HepG2 (cell line): ENCODE results near the gene ZNF586. TPM values are rescaled to one million over a fixed set of nuclear protein-coding genes. Genes with fewer than 3 reads are reported as not detected.

Experiments
- ATAC-seq: fragments of 200-7000 bp; cut with Tn5 transposase; 3 replicates; pipeline ENCODE4 v1.9.1; 2020; ENCODE audit warnings: mild to moderate bottlenecking, moderate library complexity
- BruUV-seq: library from RNA; stranded (reverse); fragments of 400-500 nt; replicated peaks from 2 replicates; lab custom pipeline; 2021; lab: Mats Ljungman, UMichigan
- CTCF ChIA-PET: fragments of 300-600 bp; formaldehyde crosslinking; extraction: SDS; loops from one replicate; lab custom pipeline; 2021; ENCODE audit warnings: low total read pairs, inconsistent platforms, low intra/inter-chr PET ratio; lab: Yijun Ruan, JAX
- POLR2A ChIA-PET: fragments of 350-600 bp; sonication (Branson Sonifier 250); formaldehyde crosslinking; loops from one replicate; lab custom pipeline; 2020; ENCODE audit warnings: antibody characterized with exemption, inconsistent platforms; lab: Yijun Ruan, JAX
- DNase-seq: peaks from one replicate; pipeline ENCODE4 v3.0.0-alpha.2; 2015; ENCODE audit warnings: low spot score
- FAIRE-seq: peaks from 3 replicates; lab custom pipeline; 2011; peaks lifted over from hg19 to GRCh38; lab: Jason Lieb, UNC
- H2AFZ ChIP-seq: one replicate; pipeline ENCODE4 v1.6.1; 2011; ENCODE audit warnings: low read length, inconsistent platforms
- H3K27ac ChIP-seq: fragments of 300-600 bp; 3 replicates; pipeline ENCODE4 v1.8.0; 2011; ENCODE audit warnings: mixed run types, mild to moderate bottlenecking, mixed read lengths, low read length, inconsistent platforms; ENCODE audit not compliant: insufficient read depth; ENCODE audit errors: extremely low read length
- H3K27me3 ChIP-seq, 2 experiments: fragments of 200-600 bp in 1 of 2; 2 replicates in 1 of 2; 3 replicates in 1 of 2; pipeline versions ENCODE4 v1.6.0 to v1.8.0; 2011; ENCODE audit warnings: low read length in 2 of 2, mild to moderate bottlenecking in 2 of 2, moderate library complexity in 2 of 2, inconsistent platforms in 1 of 2; ENCODE audit not compliant: insufficient read depth in 2 of 2, control insufficient read depth in 1 of 2
- H3K36me3 ChIP-seq, 2 experiments: fragments of 200-600 bp in 1 of 2; replicated peaks in 1 of 2; 2 replicates in 1 of 2; 3 replicates in 1 of 2; pipeline versions ENCODE4 v1.5.1 to v1.8.0; 2011; ENCODE audit warnings: low read length in 2 of 2, inconsistent platforms in 1 of 2; ENCODE audit not compliant: insufficient read depth in 2 of 2, control insufficient read depth in 1 of 2
- H3K4me1 ChIP-seq: 2 replicates; pipeline ENCODE4 v1.5.1; 2012; ENCODE audit warnings: low read length, inconsistent platforms; ENCODE audit not compliant: insufficient read depth
- H3K4me2 ChIP-seq: 2 replicates; pipeline ENCODE4 v1.6.0; 2011; ENCODE audit warnings: low read depth, low read length, inconsistent platforms
- H3K4me3 ChIP-seq, 3 experiments: fragments of 200-600 bp in 1 of 3; sonication (generic), shearing (Covaris generic) in 1 of 3; replicated peaks in 1 of 3; 2 replicates each; pipeline ENCODE4 v1.5.1; 2011 to 2016; ENCODE audit warnings: low read length in 3 of 3, inconsistent platforms in 2 of 3, low read depth in 2 of 3, mild to moderate bottlenecking in 2 of 3, control low read depth in 1 of 3, mixed read lengths in 1 of 3; ENCODE audit not compliant: insufficient read depth in 1 of 3
- H3K79me2 ChIP-seq: one replicate; pipeline ENCODE4 v1.6.1; 2011; ENCODE audit warnings: low read length, inconsistent platforms; ENCODE audit not compliant: insufficient read depth
- H3K9ac ChIP-seq: 2 replicates; pipeline ENCODE4 v1.6.0; 2011; ENCODE audit warnings: mild to moderate bottlenecking, low read depth, low read length, inconsistent platforms; ENCODE audit not compliant: insufficient read depth
- H3K9me3 ChIP-seq: 2 replicates; pipeline ENCODE4 v1.5.1; 2012; ENCODE audit warnings: mild to moderate bottlenecking, low read length
- H4K20me1 ChIP-seq: 2 replicates; pipeline ENCODE4 v1.6.0; 2011; ENCODE audit warnings: inconsistent platforms, mild to moderate bottlenecking, low read length, moderate library complexity; ENCODE audit not compliant: insufficient read depth
- ARHGAP35 ChIP-seq: sonication (generic); formaldehyde crosslinking; IDR thresholded peaks from 2 replicates; pipeline ENCODE4 v1.9.0; 2022; ENCODE audit warnings: mild to moderate bottlenecking, inconsistent platforms, moderate library complexity, missing genetic modification reagents, borderline replicate concordance
- BCL6 ChIP-seq: IDR thresholded peaks from 2 replicates; pipeline ENCODE4 v1.6.1; 2016; ENCODE audit warnings: missing genetic modification reagents, missing compliant biosample characterization
- CHD4 ChIP-seq: fragments of 200-600 bp; sonication (generic); IDR thresholded peaks from 2 replicates; pipeline ENCODE4 v1.7.0; 2017; ENCODE audit warnings: mild to moderate bottlenecking, low read length, borderline replicate concordance
- REL ChIP-seq: sonication (generic); formaldehyde crosslinking; conservative IDR thresholded peaks from 2 replicates; pipeline ENCODE4 v1.8.0; 2022; ENCODE audit warnings: mild to moderate bottlenecking, missing genetic modification reagents, moderate library complexity
- SYNCRIP ChIP-seq: fragments of 200-400 bp; formaldehyde crosslinking; IDR thresholded peaks from 2 replicates; pipeline ENCODE4 v1.6.1; 2018; ENCODE audit warnings: mild to moderate bottlenecking, low read depth, low read length; ENCODE audit not compliant: insufficient read depth
- ZNF253 ChIP-seq: sonication (generic); formaldehyde crosslinking; IDR thresholded peaks from 2 replicates; pipeline ENCODE4 v1.8.0; 2022; ENCODE audit warnings: mild to moderate bottlenecking, missing genetic modification reagents, borderline replicate concordance
- ZSCAN31 ChIP-seq: sonication (generic); formaldehyde crosslinking; IDR thresholded peaks from 2 replicates; pipeline ENCODE4 v1.5.0; 2020; ENCODE audit warnings: low read depth, mild to moderate bottlenecking, missing genetic modification reagents
- WGBS: methylation state at CpG from one replicate; pipeline ENCODE4 v1.1.6; 2017; ENCODE audit warnings: low lambda C conversion rate; 5-methylcytosine and 5-hydroxymethylcytosine counted together
- in situ Hi-C: cut with HindIII; loops from 2 replicates; pipeline ENCODE4 v1.10.0; 2017; ENCODE audit warnings: low pct_unique_long_range_greater_than_20kb; ENCODE audit not compliant: extremely low pct_ligation_motif_present
- intact Hi-C: fragments of 100-400 bp; cut with micrococcal nuclease; formaldehyde crosslinking; loops from one replicate; pipeline ENCODE4 v1.10.0; 2022; ENCODE audit not compliant: unreplicated experiment
- polyA plus RNA-seq, 8 experiments: library from polyadenylated mRNA; depleted of rRNA in 3 of 8; stranded (reverse) in 7 of 8; unstranded in 1 of 8; fragments of >200 nt; fragmentation: Illumina TruSeq in 4 of 8; extraction: Trizol in 4 of 8; gene quantifications; 2 replicates each; pipeline versions ENCODE4 v1.2.1 to v1.2.3, GENCODE V29; 2011 to 2016; ENCODE audit warnings: low read depth in 4 of 8, missing spikeins in 1 of 8, mixed read lengths in 1 of 8; ENCODE audit not compliant: insufficient read depth in 1 of 8
- total RNA-seq, 5 experiments: library from RNA; depleted of rRNA; stranded (reverse); fragments of >200 nt; fragmentation: Illumina TruSeq; extraction: Trizol; gene quantifications; 2 replicates each; pipeline ENCODE4 v1.2.3, GENCODE V29; 2016; ENCODE audit warnings: low read depth in 1 of 5
- TF ChIP-seq, protein P1 (sequence below): sonication (generic); formaldehyde crosslinking; IDR thresholded peaks from 2 replicates; pipeline ENCODE4 v1.5.1; 2020; ENCODE audit warnings: mild to moderate bottlenecking, missing genetic modification reagents, moderate library complexity

Gene ZNF586
- total and polyA plus RNA-seq, 2 of the 13 experiments (the other 11 are each of a cell fraction or from before 2014, with no cell fraction given): 0.50 to 3.4 TPM

DNA sequence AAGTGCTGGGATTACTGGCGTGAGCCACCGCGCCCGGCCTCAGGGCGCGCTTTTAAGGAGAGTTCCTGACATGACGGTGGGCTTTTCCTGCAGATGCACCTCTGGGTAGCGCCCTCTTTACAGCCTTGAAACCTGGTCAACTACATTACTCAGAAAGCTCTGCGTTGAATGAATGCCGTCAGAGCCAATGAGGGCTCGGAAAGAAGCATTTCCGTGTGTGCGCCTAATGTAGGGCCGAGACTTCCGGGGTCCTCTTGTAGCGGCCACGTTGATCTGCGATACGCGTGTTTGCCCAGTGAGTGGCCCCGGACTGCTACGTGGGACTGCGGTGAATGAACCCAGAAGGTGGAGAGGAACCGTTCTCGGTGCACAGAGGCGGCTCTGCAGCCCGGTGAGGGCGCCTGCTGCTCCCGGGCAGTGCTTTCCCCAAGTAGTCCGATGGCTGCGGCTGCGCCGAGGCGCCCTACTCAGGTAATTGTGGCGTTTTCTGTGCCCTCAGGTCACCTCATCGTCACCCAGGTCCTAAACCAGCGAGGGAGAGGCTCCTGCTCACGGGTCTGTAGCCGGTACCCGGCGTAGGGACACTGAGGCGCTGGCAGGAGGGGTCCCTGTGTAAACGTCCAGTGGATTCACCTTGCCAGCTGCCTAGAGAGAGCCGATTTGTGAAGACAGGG, 50.1 kb downstream of the ZNF586 start (continued):
- TF ChIP-seq ZNF253 (no peak; the same call in 1 of the 2 replicates), BCL6 (CRISPR knock-in tag) (no peak), ZSCAN31 (peak; percentile 13; the same call in 1 of the 2 replicates)

DNA sequence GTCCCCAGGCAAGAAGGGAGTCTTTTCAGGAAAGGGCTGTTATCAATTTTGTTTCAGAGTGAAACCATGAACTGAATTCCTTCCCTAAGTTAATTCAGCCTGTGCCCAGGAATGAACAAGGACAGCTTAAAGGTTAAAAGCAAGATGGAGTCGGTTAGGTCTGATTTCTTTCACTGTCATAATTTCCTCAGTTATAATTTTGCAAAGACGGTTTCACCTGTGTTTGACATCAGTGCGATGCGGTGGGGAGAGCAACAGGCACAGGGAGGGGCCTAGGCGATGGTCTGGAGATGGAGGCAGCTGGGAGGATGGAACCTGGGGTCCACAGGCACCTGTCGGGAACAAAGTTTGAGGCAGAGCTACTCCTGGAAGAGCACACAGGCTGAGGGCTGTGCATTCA, 51.1 kb downstream of the ZNF586 start:
- H3K9ac ChIP-seq: peak overlapping the region; percentile 98

More for the DNA sequence above, 51.1 kb downstream of the ZNF586 start:
- H3K79me2 ChIP-seq: peaks cover 56% of the 10 kb centered on the region
- no peak for TF ChIP-seq SYNCRIP
- no peak for TF ChIP-seq REL (CRISPR knock-in tag)
- TF ChIP-seq, protein P1, sequence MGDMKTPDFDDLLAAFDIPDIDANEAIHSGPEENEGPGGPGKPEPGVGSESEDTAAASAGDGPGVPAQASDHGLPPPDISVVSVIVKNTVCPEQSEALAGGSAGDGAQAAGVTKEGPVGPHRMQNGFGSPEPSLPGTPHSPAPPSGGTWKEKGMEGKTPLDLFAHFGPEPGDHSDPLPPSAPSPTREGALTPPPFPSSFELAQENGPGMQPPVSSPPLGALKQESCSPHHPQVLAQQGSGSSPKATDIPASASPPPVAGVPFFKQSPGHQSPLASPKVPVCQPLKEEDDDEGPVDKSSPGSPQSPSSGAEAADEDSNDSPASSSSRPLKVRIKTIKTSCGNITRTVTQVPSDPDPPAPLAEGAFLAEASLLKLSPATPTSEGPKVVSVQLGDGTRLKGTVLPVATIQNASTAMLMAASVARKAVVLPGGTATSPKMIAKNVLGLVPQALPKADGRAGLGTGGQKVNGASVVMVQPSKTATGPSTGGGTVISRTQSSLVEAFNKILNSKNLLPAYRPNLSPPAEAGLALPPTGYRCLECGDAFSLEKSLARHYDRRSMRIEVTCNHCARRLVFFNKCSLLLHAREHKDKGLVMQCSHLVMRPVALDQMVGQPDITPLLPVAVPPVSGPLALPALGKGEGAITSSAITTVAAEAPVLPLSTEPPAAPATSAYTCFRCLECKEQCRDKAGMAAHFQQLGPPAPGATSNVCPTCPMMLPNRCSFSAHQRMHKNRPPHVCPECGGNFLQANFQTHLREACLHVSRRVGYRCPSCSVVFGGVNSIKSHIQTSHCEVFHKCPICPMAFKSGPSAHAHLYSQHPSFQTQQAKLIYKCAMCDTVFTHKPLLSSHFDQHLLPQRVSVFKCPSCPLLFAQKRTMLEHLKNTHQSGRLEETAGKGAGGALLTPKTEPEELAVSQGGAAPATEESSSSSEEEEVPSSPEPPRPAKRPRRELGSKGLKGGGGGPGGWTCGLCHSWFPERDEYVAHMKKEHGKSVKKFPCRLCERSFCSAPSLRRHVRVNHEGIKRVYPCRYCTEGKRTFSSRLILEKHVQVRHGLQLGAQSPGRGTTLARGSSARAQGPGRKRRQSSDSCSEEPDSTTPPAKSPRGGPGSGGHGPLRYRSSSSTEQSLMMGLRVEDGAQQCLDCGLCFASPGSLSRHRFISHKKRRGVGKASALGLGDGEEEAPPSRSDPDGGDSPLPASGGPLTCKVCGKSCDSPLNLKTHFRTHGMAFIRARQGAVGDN (CRISPR knock-in tag): peak; percentile 29
- TF ChIP-seq ARHGAP35 (CRISPR knock-in tag): no peak
- no peak for TF ChIP-seq CHD4
- no peaks in the 10 kb centered on the region for H3K9me3 ChIP-seq
- peak overlapping the region; percentile 97 for H3K4me2 ChIP-seq
- intact Hi-C loops (loop anchor here (10.0 kb wide), 1 partner anchor 334 kb away; the partner anchor contains the start of gene ZNF329), in situ Hi-C loops (no loop called here)
- ATAC-seq (no peak), DNase-seq (no peak), FAIRE-seq (no peak)
- H3K27me3 ChIP-seq: no peaks in the 10 kb centered on the region; a peak in 1 of 5 replicates
- no TSS peak for BruUV-seq
- POLR2A ChIA-PET: interaction anchor here (1.1 to 1.9 kb wide), 4 partner anchors 9 to 55 kb away, joined by 4 to 6 read pairs (median 5); partner anchors contain the start of gene ZNF587B
- peaks cover 0 to 9% of the 10 kb centered on the region in 2 experiments; a peak in 1 of 5 replicates for H3K36me3 ChIP-seq
- CTCF ChIA-PET: no interaction called here
- peaks cover 16% of the 10 kb centered on the region; the same call in 1 of the 2 replicates for H4K20me1 ChIP-seq
- 21% methylated on average over 6 of the region's 6 CpGs for WGBS
- peak overlapping the region; percentile 90 for H3K27ac ChIP-seq
- H3K4me1 ChIP-seq: peaks cover 59% of the 10 kb centered on the region
- peak overlapping the region; percentile 86 to 96 (median 88) for H3K4me3 ChIP-seq
- H2AFZ ChIP-seq: no peak overlapping the region
